ENCODE data around the gene TBX1.

TBX1 gene

GRCh38 chr22:19749876-19750275 lies 10.7 kb upstream of the TBX1 start:
- no peak overlapping the region for H3K27ac ChIP-seq (ENCODE audit: low read length)
- DNase-seq: no peak
- H3K4me3 ChIP-seq (ENCODE audit: low read depth in 1 of 2, low read length in 2 of 2): no peak overlapping the region
- no peaks in the 10 kb centered on the region for H3K27me3 ChIP-seq (ENCODE audit: insufficient read depth, low read length, poor library complexity)
- no peaks in the 10 kb centered on the region for H3K4me1 ChIP-seq (ENCODE audit: insufficient read depth, low read length)
- H3K79me2 ChIP-seq (ENCODE audit: insufficient read depth, low read length): no peaks in the 10 kb centered on the region
- H4K20me1 ChIP-seq (ENCODE audit: insufficient read depth, low read length): peaks cover 4% of the 10 kb centered on the region
- TF ChIP-seq EZH2 (IDR thresholded peaks at IDR 0.05; ENCODE audit: borderline replicate concordance, low read depth, low read length, severe bottlenecking): no peak
- no peak for TF ChIP-seq CTCF (IDR thresholded peaks at IDR 0.05; ENCODE audit: borderline replicate concordance, extremely low read depth, low read length, poor library complexity, severe bottlenecking)
- no peaks in the 10 kb centered on the region for H3K36me3 ChIP-seq (ENCODE audit: insufficient read depth, low read length)
- no peak overlapping the region for H3K9ac ChIP-seq (ENCODE audit: low read depth, low read length)
- ATAC-seq (ENCODE audit: insufficient read depth, low read depth): no peak
- no peaks in the 10 kb centered on the region for H3K9me3 ChIP-seq (ENCODE audit: insufficient read depth, low read length, severe bottlenecking)
- no peak overlapping the region for H2AFZ ChIP-seq (ENCODE audit: low read depth, low read length)
- no peak overlapping the region for H3K4me2 ChIP-seq (ENCODE audit: insufficient read depth, low read length)

GRCh38 chr22:19750507-19751490 lies 9.8 kb upstream of the TBX1 start:
- H3K4me1 ChIP-seq (ENCODE audit: insufficient read depth, low read length): no peaks in the 10 kb centered on the region
- peaks cover 4% of the 10 kb centered on the region for H4K20me1 ChIP-seq (ENCODE audit: insufficient read depth, low read length)
- H3K27me3 ChIP-seq (ENCODE audit: insufficient read depth, low read length, poor library complexity): no peaks in the 10 kb centered on the region
- H3K4me2 ChIP-seq (ENCODE audit: insufficient read depth, low read length): no peak overlapping the region
- no peaks in the 10 kb centered on the region for H3K79me2 ChIP-seq (ENCODE audit: insufficient read depth, low read length)
- no peak overlapping the region for H3K4me3 ChIP-seq (ENCODE audit: low read depth in 1 of 2, low read length in 2 of 2)
- ATAC-seq (ENCODE audit: insufficient read depth, low read depth) (no peak), DNase-seq (no peak)
- TF ChIP-seq CTCF (IDR thresholded peaks at IDR 0.05; ENCODE audit: borderline replicate concordance, extremely low read depth, low read length, poor library complexity, severe bottlenecking) (no peak), EZH2 (IDR thresholded peaks at IDR 0.05; ENCODE audit: borderline replicate concordance, low read depth, low read length, severe bottlenecking) (no peak)
- H3K27ac ChIP-seq (ENCODE audit: low read length): no peak overlapping the region
- no peaks in the 10 kb centered on the region for H3K36me3 ChIP-seq (ENCODE audit: insufficient read depth, low read length)
- no peak overlapping the region for H3K9ac ChIP-seq (ENCODE audit: low read depth, low read length)
- no peak overlapping the region for H2AFZ ChIP-seq (ENCODE audit: low read depth, low read length)
- H3K9me3 ChIP-seq (ENCODE audit: insufficient read depth, low read length, severe bottlenecking): no peaks in the 10 kb centered on the region

DNA sequence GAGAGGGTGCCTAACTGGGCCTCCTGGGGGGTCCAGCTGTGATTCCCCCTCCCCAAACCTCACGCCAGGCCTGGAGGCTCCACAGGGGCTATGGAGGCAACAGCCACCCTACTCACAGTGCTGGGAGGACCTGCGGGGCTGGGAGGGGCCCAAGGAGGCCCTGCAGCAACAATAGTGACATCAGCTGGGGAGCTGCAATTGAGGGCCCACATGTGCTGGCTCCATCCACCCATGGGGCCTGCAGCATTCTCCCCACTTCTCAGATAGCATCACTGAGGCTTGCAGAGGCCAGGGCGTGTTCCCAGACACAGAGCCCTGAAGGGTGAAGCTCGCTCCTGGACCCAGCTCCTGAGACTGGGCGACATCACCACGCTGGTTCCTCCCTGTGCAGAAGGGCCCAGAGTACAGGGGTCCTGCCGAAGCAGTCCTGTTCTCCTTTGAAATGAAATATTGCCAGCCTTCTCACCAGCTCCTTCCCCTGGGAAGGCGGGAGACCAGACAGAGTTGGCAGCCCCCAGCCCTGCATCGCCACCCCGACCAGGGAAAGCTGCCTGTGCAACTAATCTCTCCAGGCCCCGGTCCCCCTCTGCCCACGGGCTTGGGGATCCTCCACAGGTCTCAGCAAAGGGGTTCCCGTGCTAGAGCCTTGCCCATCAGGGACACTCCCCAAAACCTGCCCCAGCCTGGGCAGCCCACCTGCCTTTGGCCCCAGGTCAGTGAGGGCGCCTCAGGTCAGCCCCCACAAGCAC lies 8.9 kb upstream of the TBX1 start:
- Histone ChIP-seq H2AFZ (ENCODE audit: low read depth, low read length) (no peak overlapping the region), H3K4me2 (ENCODE audit: insufficient read depth, low read length) (no peak overlapping the region), H3K4me3 (ENCODE audit: low read depth in 1 of 2, low read length in 2 of 2) (no peak overlapping the region), H4K20me1 (ENCODE audit: insufficient read depth, low read length) (peaks cover 4% of the 10 kb centered on the region), H3K9me3 (ENCODE audit: insufficient read depth, low read length, severe bottlenecking) (no peaks in the 10 kb centered on the region), H3K36me3 (ENCODE audit: insufficient read depth, low read length) (no peaks in the 10 kb centered on the region), H3K9ac (ENCODE audit: low read depth, low read length) (no peak overlapping the region), H3K27me3 (ENCODE audit: insufficient read depth, low read length, poor library complexity) (no peaks in the 10 kb centered on the region), H3K27ac (ENCODE audit: low read length) (no peak overlapping the region), H3K79me2 (ENCODE audit: insufficient read depth, low read length) (no peaks in the 10 kb centered on the region), H3K4me1 (ENCODE audit: insufficient read depth, low read length) (no peaks in the 10 kb centered on the region)
- no peak for DNase-seq
- ATAC-seq (ENCODE audit: insufficient read depth, low read depth): no peak
- no peak for TF ChIP-seq EZH2 (IDR thresholded peaks at IDR 0.05; ENCODE audit: borderline replicate concordance, low read depth, low read length, severe bottlenecking)
- no peak for TF ChIP-seq CTCF (IDR thresholded peaks at IDR 0.05; ENCODE audit: borderline replicate concordance, extremely low read depth, low read length, poor library complexity, severe bottlenecking)

All from DND-41 (cell line).